ENCODE measurements around the gene C2CD3. TPM values are rescaled to one million over a fixed set of nuclear protein-coding genes. Genes with fewer than 3 reads are reported as not detected.
"Not testable (repeated sequence)": the region's sequence is repeated elsewhere in the genome, so short reads cannot be mapped to it uniquely, and the experiment has no call there.

The C2CD3 gene
- total and polyA plus RNA-seq, 10 of the 15 experiments (the other 5 are each of a cell fraction or from before 2014, with no cell fraction given) = 2.3 to 24.0 (median 16.3) TPM

DNA sequence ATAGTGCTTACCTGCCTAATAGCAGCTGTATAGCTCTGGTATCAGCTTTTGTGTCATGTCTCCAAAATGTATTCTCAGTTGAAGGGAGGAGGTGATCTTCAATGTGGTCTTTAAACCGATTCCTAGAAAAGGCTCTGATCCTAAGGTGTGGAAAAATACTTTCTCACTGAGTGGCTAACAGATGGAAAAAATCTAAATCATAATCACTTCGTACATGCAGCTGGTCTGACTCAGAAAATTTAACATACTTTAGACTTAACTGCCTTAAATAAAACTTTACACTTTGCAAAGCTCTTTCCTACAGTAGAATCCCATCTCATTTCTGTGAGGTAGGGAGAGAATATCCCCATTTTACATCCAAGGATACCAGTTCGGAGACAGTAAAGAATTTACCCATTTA, 38.0 kb downstream of the C2CD3 start (continued):
- TF ChIP-seq, protein P1, sequence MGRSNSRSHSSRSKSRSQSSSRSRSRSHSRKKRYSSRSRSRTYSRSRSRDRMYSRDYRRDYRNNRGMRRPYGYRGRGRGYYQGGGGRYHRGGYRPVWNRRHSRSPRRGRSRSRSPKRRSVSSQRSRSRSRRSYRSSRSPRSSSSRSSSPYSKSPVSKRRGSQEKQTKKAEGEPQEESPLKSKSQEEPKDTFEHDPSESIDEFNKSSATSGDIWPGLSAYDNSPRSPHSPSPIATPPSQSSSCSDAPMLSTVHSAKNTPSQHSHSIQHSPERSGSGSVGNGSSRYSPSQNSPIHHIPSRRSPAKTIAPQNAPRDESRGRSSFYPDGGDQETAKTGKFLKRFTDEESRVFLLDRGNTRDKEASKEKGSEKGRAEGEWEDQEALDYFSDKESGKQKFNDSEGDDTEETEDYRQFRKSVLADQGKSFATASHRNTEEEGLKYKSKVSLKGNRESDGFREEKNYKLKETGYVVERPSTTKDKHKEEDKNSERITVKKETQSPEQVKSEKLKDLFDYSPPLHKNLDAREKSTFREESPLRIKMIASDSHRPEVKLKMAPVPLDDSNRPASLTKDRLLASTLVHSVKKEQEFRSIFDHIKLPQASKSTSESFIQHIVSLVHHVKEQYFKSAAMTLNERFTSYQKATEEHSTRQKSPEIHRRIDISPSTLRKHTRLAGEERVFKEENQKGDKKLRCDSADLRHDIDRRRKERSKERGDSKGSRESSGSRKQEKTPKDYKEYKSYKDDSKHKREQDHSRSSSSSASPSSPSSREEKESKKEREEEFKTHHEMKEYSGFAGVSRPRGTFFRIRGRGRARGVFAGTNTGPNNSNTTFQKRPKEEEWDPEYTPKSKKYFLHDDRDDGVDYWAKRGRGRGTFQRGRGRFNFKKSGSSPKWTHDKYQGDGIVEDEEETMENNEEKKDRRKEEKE (IDR thresholded peaks at IDR 0.05) = no peak
- no peak for TF ChIP-seq RCOR1 (conservative IDR thresholded peaks at IDR 0.05; ENCODE audit: low read depth, low read length)
- TF ChIP-seq NFIC (IDR thresholded peaks at IDR 0.05; ENCODE audit: low read depth, low read length) = no peak

DNA sequence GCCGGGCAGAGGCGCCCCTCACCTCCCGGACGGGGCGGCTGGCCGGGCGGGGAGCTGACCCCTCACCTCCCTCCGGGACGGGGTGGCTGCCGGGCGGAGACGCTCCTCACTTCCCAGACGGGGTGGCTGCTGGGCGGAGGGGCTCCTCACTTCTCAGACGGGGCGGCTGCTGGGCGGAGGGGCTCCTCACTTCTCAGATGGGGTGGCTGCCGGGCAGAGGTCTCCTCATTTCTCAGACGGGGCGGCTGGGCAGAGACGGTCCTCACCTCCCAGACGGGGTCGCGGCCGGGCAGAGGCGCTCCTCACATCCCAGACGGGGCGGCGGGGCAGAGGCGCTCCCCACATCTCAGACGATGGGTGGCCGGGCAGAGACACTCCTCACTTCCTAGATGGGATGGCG, 41.7 kb downstream of the C2CD3 start:
- H2AFZ ChIP-seq (ENCODE audit: control insufficient read depth, low read depth, low read length); H3K79me2 ChIP-seq (ENCODE audit: control insufficient read depth, insufficient read depth, low read length); H3K36me3 ChIP-seq (ENCODE audit: control insufficient read depth in 2 of 2, insufficient read depth in 2 of 2, low read length in 1 of 2); H3K4me3 ChIP-seq; BruUV-seq (replicated peaks); SMC1A ChIA-PET (ENCODE audit: uncharacterized antibody, unreplicated experiment); POLR2A ChIA-PET; H3K4me1 ChIP-seq (ENCODE audit: control insufficient read depth, insufficient read depth, low read length); in situ Hi-C loops (cut with MboI); H3K4me2 ChIP-seq (ENCODE audit: control insufficient read depth, insufficient read depth); H3K9ac ChIP-seq (ENCODE audit: control insufficient read depth, insufficient read depth, low read length); FAIRE-seq; RAD21 ChIA-PET (ENCODE audit: unreplicated experiment); intact Hi-C loops (cut with micrococcal nuclease; ENCODE audit: unreplicated experiment); H3K9me3 ChIP-seq (replicated peaks; ENCODE audit: control insufficient read depth, insufficient read depth, low read length); H3K27me3 ChIP-seq (replicated peaks in 1 of 2; ENCODE audit: control insufficient read depth in 2 of 2, insufficient read depth in 2 of 2, low read length in 1 of 2); CTCF ChIA-PET; H3K27ac ChIP-seq (ENCODE audit: control insufficient read depth, insufficient read depth); H4K20me1 ChIP-seq (ENCODE audit: control insufficient read depth, insufficient read depth); ATAC-seq; DNase-seq (ENCODE audit: low read depth, low spot score): not testable (repeated sequence)
- WGBS (ENCODE audit: insufficient coverage, insufficient replicate concordance, low lambda C conversion rate, missing lambda C conversion rate) = 95% methylated on average over 26 of the region's 33 CpGs
